Activated CD4-positive, alpha-beta T cell treated with anti-CD3 and anti-CD28 coated beads for 36 hours (primary cell): ENCODE measurements around the gene MIA2. TPM values are rescaled to one million over a fixed set of nuclear protein-coding genes. Genes with fewer than 3 reads are reported as not detected.
"Not testable (repeated sequence)": the region's sequence is repeated elsewhere in the genome, so short reads cannot be mapped to it uniquely, and the experiment has no call there.

Experiments used
- ATAC-seq: fragments of 200-7000 bp; cut with Tn5 transposase; one replicate; pipeline ENCODE4 v1.10.0; 2021; ENCODE audit warnings: mild to moderate bottlenecking, moderate library complexity
- CTCF ChIA-PET: fragments of 350-600 bp; sonication (Branson Sonifier 250); formaldehyde crosslinking; loops from one replicate; lab custom pipeline; 2021; ENCODE audit warnings: antibody characterized with exemption; lab: Charles Lee
- POLR2A ChIA-PET: fragments of 350-600 bp; sonication (Branson Sonifier 250); formaldehyde crosslinking; loops from one replicate; lab custom pipeline; 2021; ENCODE audit warnings: antibody characterized with exemption, inconsistent platforms; lab: Charles Lee
- DNase-seq: peaks from one replicate; pipeline ENCODE4 v3.0.0-alpha.2; 2020
- H3K27ac Mint-ChIP-seq: one replicate; pipeline ENCODE4 v1.8.0; 2021; ENCODE audit warnings: mixed read lengths
- H3K27me3 Mint-ChIP-seq: one replicate; pipeline ENCODE4 v1.8.0; 2021; ENCODE audit warnings: mixed read lengths
- H3K36me3 Mint-ChIP-seq: one replicate; pipeline ENCODE4 v1.8.0; 2021; ENCODE audit warnings: low read depth, mixed read lengths
- H3K4me1 Mint-ChIP-seq: one replicate; pipeline ENCODE4 v1.8.0; 2021; ENCODE audit warnings: mixed read lengths
- H3K4me3 Mint-ChIP-seq: one replicate; pipeline ENCODE4 v1.8.0; 2021; ENCODE audit warnings: mild to moderate bottlenecking, moderate library complexity, mixed read lengths
- H3K9me3 Mint-ChIP-seq: one replicate; pipeline ENCODE4 v1.8.0; 2021; ENCODE audit warnings: low read depth, mixed read lengths
- intact Hi-C, 2 experiments: fragments of 100-400 bp; cut with DNase I in 1 of 2; cut with micrococcal nuclease in 1 of 2; formaldehyde crosslinking; loops; one replicate each; pipeline versions ENCODE4 v1.14.2 to v1.15.1; 2022 to 2024; cut with DNase I, micrococcal nuclease
- total RNA-seq, 2 experiments: library from RNA; stranded (reverse); gene quantifications; one replicate each; pipeline ENCODE4 v1.2.3, GENCODE V29; 2021

Gene MIA2
- total RNA-seq, 2 experiments from 2014 or later, result 18.2 to 22.2 TPM

- H3K4me3 Mint-ChIP-seq, result no peak overlapping the region
- peaks cover 1% of the 10 kb centered on the region for H3K9me3 Mint-ChIP-seq
- ChIA-PET POLR2A (interaction anchor here (0.6 kb wide), 1 partner anchor 20 kb away, joined by 4 read pairs; no protein-coding TSS in a partner anchor), CTCF (no interaction called here)
- DNase-seq (no peak), ATAC-seq (no peak)
- H3K27me3 Mint-ChIP-seq, result no peaks in the 10 kb centered on the region
- no peak overlapping the region for H3K27ac Mint-ChIP-seq
- intact Hi-C loops, result no loop called here
- H3K36me3 Mint-ChIP-seq, result no peaks in the 10 kb centered on the region
- peaks cover 11% of the 10 kb centered on the region for H3K4me1 Mint-ChIP-seq
Observed at GRCh38 chr14:39212693-39213092, 21.0 kb upstream of the MIA2 start.

GRCh38 chr14:39217214-39217879, 16.4 kb upstream of the MIA2 start:
- no peak overlapping the region for H3K4me3 Mint-ChIP-seq
- no peak for ATAC-seq
- intact Hi-C loops, result no loop called here
- ChIA-PET POLR2A (interaction anchor here (0.8 kb wide), 1 partner anchor 107 kb away, joined by 3 read pairs; no protein-coding TSS in a partner anchor), CTCF (no interaction called here)
- no peak for DNase-seq
- H3K27ac Mint-ChIP-seq, result no peak overlapping the region
- H3K36me3 Mint-ChIP-seq, result no peaks in the 10 kb centered on the region
- H3K9me3 Mint-ChIP-seq, result no peaks in the 10 kb centered on the region
- no peaks in the 10 kb centered on the region for H3K27me3 Mint-ChIP-seq
- H3K4me1 Mint-ChIP-seq, result peaks cover 16% of the 10 kb centered on the region

- peaks cover 16% of the 10 kb centered on the region for H3K4me1 Mint-ChIP-seq
Observed at GRCh38 chr14:39218171-39218769, 15.4 kb upstream of the MIA2 start.

GRCh38 chr14:39219075-39219499, 14.6 kb upstream of the MIA2 start:
- intact Hi-C loops, result no loop called here
- H3K27me3 Mint-ChIP-seq, result no peaks in the 10 kb centered on the region
- ATAC-seq, result no peak
- ChIA-PET CTCF (no interaction called here), POLR2A (interaction anchor here (1.4 kb wide), 1 partner anchor 10 kb away, joined by 3 read pairs; no protein-coding TSS in a partner anchor)
- peaks cover 16% of the 10 kb centered on the region for H3K4me1 Mint-ChIP-seq
- H3K4me3 Mint-ChIP-seq, result no peak overlapping the region
- no peaks in the 10 kb centered on the region for H3K36me3 Mint-ChIP-seq
- peak overlapping the region; percentile 12 for H3K27ac Mint-ChIP-seq
- H3K9me3 Mint-ChIP-seq, result no peaks in the 10 kb centered on the region
- no peak for DNase-seq

More at GRCh38 chr14:39218171-39218769, 15.4 kb upstream of the MIA2 start:
- ATAC-seq (peak; percentile 57), DNase-seq (no peak)
- Mint-ChIP-seq H3K36me3 (no peaks in the 10 kb centered on the region), H3K4me3 (no peak overlapping the region), H3K27ac (no peak overlapping the region), H3K27me3 (no peaks in the 10 kb centered on the region), H3K9me3 (no peaks in the 10 kb centered on the region)
- ChIA-PET CTCF (interaction anchor here (0.6 kb wide), 1 partner anchor 1505 kb away, joined by 3 read pairs; no protein-coding TSS in a partner anchor), POLR2A (interaction anchor here (0.8 kb wide), 1 partner anchor 106 kb away, joined by 3 read pairs; no protein-coding TSS in a partner anchor)
- intact Hi-C loops, result no loop called here

- H3K9me3 Mint-ChIP-seq, POLR2A ChIA-PET, intact Hi-C loops, DNase-seq, CTCF ChIA-PET, H3K27me3 Mint-ChIP-seq, H3K36me3 Mint-ChIP-seq, H3K27ac Mint-ChIP-seq, H3K4me3 Mint-ChIP-seq, ATAC-seq: not testable (repeated sequence)
- H3K4me1 Mint-ChIP-seq, result peaks cover 16% of the 10 kb centered on the region
Observed at GRCh38 chr14:39220473-39220872, 13.2 kb upstream of the MIA2 start.

- ChIA-PET CTCF (no interaction called here), POLR2A (no interaction called here)
- no peak for DNase-seq
- no peak for ATAC-seq
- intact Hi-C loops, result no loop called here
- no peaks in the 10 kb centered on the region for H3K36me3 Mint-ChIP-seq
- H3K4me1 Mint-ChIP-seq, result peaks cover 42% of the 10 kb centered on the region
- peak overlapping the region; percentile 94 for H3K27ac Mint-ChIP-seq
- H3K9me3 Mint-ChIP-seq, result no peaks in the 10 kb centered on the region
- no peak overlapping the region for H3K4me3 Mint-ChIP-seq
- no peaks in the 10 kb centered on the region for H3K27me3 Mint-ChIP-seq
Observed at GRCh38 chr14:39228044-39228443, 5.7 kb upstream of the MIA2 start.

- ATAC-seq, result no peak
- Mint-ChIP-seq H3K4me3 (peak overlapping the region; percentile 20), H3K27ac (peak overlapping the region; percentile 94), H3K27me3 (no peaks in the 10 kb centered on the region), H3K4me1 (peaks cover 44% of the 10 kb centered on the region), H3K36me3 (no peaks in the 10 kb centered on the region), H3K9me3 (no peaks in the 10 kb centered on the region)
- intact Hi-C loops, result loop anchor here (1.0 kb wide), 6 partner anchors 39 to 204 kb away; partner anchors contain the start of genes FBXO33 (in 2 of the 2), PNN (in 2 of the 2), GEMIN2 (in 1 of the 2) and SEC23A (in 1 of the 2)
- ChIA-PET POLR2A (interaction anchor here (0.6 to 1.4 kb wide), 5 partner anchors 9 to 84 kb away, joined by 3 to 9 read pairs (median 3); partner anchors contain the start of gene TRAPPC6B), CTCF (interaction anchor here (0.8 kb wide), 1 partner anchor 39 kb away, joined by 3 read pairs; no protein-coding TSS in a partner anchor)
- peak; percentile 59 for DNase-seq
Observed at GRCh38 chr14:39228509-39229221, 5.0 kb upstream of the MIA2 start.

- Mint-ChIP-seq H3K4me3 (no peak overlapping the region), H3K9me3 (no peaks in the 10 kb centered on the region), H3K27ac (peak overlapping the region; percentile 94), H3K4me1 (peaks cover 47% of the 10 kb centered on the region), H3K27me3 (no peaks in the 10 kb centered on the region), H3K36me3 (no peaks in the 10 kb centered on the region)
- POLR2A ChIA-PET, result interaction anchor here (0.6 to 1.4 kb wide), 6 partner anchors 10 to 155 kb away, joined by 3 to 9 read pairs (median 4); partner anchors contain the start of gene TRAPPC6B
- ATAC-seq (peak; percentile 97), DNase-seq (peak; percentile 76)
- CTCF ChIA-PET, result interaction anchor here (0.7 to 1.2 kb wide), 3 partner anchors 38 to 205 kb away, joined by 3 to 6 read pairs (median 4); no protein-coding TSS in a partner anchor
- intact Hi-C loops, result loop anchor here (1.0 kb wide), 6 partner anchors 38 to 203 kb away; partner anchors contain the start of genes FBXO33 (in 2 of the 2), PNN (in 2 of the 2), GEMIN2 (in 1 of the 2) and SEC23A (in 1 of the 2)
Observed at GRCh38 chr14:39229222-39229543, 4.5 kb upstream of the MIA2 start.

- Mint-ChIP-seq H3K4me3 (no peak overlapping the region), H3K27ac (peak overlapping the region; percentile 94), H3K9me3 (no peaks in the 10 kb centered on the region), H3K27me3 (no peaks in the 10 kb centered on the region), H3K36me3 (no peaks in the 10 kb centered on the region), H3K4me1 (peaks cover 47% of the 10 kb centered on the region)
- intact Hi-C loops, result loop anchor here (1.0 to 2.0 kb wide), 7 partner anchors 38 to 203 kb away; partner anchors contain the start of genes FBXO33 (in 2 of the 2), PNN (in 2 of the 2), GEMIN2 (in 1 of the 2) and SEC23A (in 1 of the 2)
- ATAC-seq (peak; percentile 19), DNase-seq (peak; percentile 24)
- CTCF ChIA-PET, result interaction anchor here (0.7 to 1.2 kb wide), 3 partner anchors 37 to 205 kb away, joined by 3 to 6 read pairs (median 4); no protein-coding TSS in a partner anchor
- POLR2A ChIA-PET, result interaction anchor here (0.6 to 1.4 kb wide), 6 partner anchors 10 to 155 kb away, joined by 3 to 9 read pairs (median 4); partner anchors contain the start of gene TRAPPC6B
Observed at GRCh38 chr14:39229601-39230110, 4.1 kb upstream of the MIA2 start.

- Mint-ChIP-seq H3K4me3 (no peak overlapping the region), H3K27ac (peak overlapping the region; percentile 87), H3K9me3 (no peaks in the 10 kb centered on the region), H3K4me1 (peaks cover 47% of the 10 kb centered on the region), H3K36me3 (no peaks in the 10 kb centered on the region), H3K27me3 (no peaks in the 10 kb centered on the region)
- intact Hi-C loops, result loop anchor here (1.0 to 2.0 kb wide), 2 partner anchors 138 kb away; no protein-coding TSS in a partner anchor
- ATAC-seq (no peak), DNase-seq (peak; percentile 36)
- CTCF ChIA-PET, result interaction anchor here (0.6 to 1.2 kb wide), 3 partner anchors 147 to 234 kb away, joined by 3 to 6 read pairs (median 5); no protein-coding TSS in a partner anchor
- POLR2A ChIA-PET, result interaction anchor here (0.5 kb wide), 1 partner anchor 45 kb away, joined by 3 read pairs; no protein-coding TSS in a partner anchor
Observed at GRCh38 chr14:39230416-39231035, 3.2 kb upstream of the MIA2 start.
